Suprapubic skin (tissue), 4 donors: Measurements from ENCODE around the gene UNC13D.

Source experiments
- CTCF ChIP-seq, 2 donors: fragments of 200-600 bp in 1 of 2; fragments of 450-650 bp in 1 of 2; sonication (generic) in 1 of 2; IDR thresholded peaks; one replicate each; pipeline ENCODE4 v1.5.1; 2016 to 2019; ENCODE audit warnings: antibody characterized with exemption in 2 of 2, mild to moderate bottlenecking in 1 of 2, moderate library complexity in 1 of 2
- POLR2A ChIP-seq, 2 donors: fragments of 450-650 bp; IDR thresholded peaks; one replicate each; pipeline ENCODE4 v1.6.1; 2017; ENCODE audit warnings: antibody characterized with exemption in 2 of 2, mild to moderate bottlenecking in 2 of 2, moderate library complexity in 2 of 2
- POLR2AphosphoS5 ChIP-seq, 3 donors: sonication (generic); formaldehyde crosslinking; IDR thresholded peaks; one replicate each; pipeline ENCODE4 v1.6.1; 2017; ENCODE audit warnings: antibody characterized with exemption in 3 of 3

- TF ChIP-seq CTCF (IDR thresholded peaks at IDR 0.05): no peak
- no peak for TF ChIP-seq POLR2A (IDR thresholded peaks at IDR 0.05)
- no peak for TF ChIP-seq POLR2AphosphoS5 (IDR thresholded peaks at IDR 0.05)
Measured at GRCh38 chr17:75840799-75841164, 3.4 kb downstream of the UNC13D start.
